ENCODE measurements around the gene MPDU1.

DNA sequence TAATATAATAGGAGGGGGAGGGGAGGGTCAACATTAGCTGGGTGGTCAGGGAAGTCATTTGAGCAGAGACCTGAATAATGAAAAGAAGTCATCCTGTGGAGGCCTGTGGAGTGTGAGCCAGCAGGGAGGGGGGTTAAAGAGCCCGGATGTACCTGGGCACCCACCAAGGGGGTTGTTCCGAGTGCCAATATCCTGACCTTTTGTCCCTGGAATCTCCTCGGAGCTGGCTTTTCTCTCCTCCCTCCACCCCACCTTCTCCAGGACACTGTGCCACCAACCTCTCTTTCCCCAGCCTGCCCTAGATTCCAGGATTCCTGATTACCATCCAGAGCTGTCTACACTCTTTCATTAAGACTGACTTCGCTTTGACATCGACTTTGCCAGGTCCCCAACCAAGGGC lies 52.5 kb downstream of the MPDU1 start:
- TF ChIP-seq CTCF (conservative IDR thresholded peaks at IDR 0.05; ENCODE audit: low read depth, low read length) (no peak), EZH2 (IDR thresholded peaks at IDR 0.05; ENCODE audit: low read length, unreplicated experiment) (no peak), EZH2phosphoT487 (IDR thresholded peaks at IDR 0.05; ENCODE audit: borderline replicate concordance, low read length) (no peak)
